Uterus (tissue), 2 donors: ENCODE data around the gene ARID2.

Experiments used
- CTCF ChIP-seq, 4 experiments: fragments of 200-600 bp in 2 of 4; fragments of 450-650 bp in 2 of 4; sonication (generic) in 2 of 4; IDR thresholded peaks; one replicate each; pipeline ENCODE4 v1.5.1; 2016 to 2019; ENCODE audit warnings: antibody characterized with exemption in 4 of 4, mild to moderate bottlenecking in 2 of 4, moderate library complexity in 1 of 4
- POLR2A ChIP-seq, 2 donors: fragments of 450-650 bp; IDR thresholded peaks; one replicate each; pipeline ENCODE4 v1.6.1; 2016; ENCODE audit warnings: antibody characterized with exemption in 2 of 2, mild to moderate bottlenecking in 1 of 2, moderate library complexity in 1 of 2

GRCh38 chr12:45721954-45722353 is 7.6 kb upstream of the ARID2 start:
- TF ChIP-seq CTCF (IDR thresholded peaks at IDR 0.05), result no peak
- TF ChIP-seq POLR2A (IDR thresholded peaks at IDR 0.05), result no peak
